ENCODE data around the gene DPEP3. TPM values are rescaled to one million over a fixed set of nuclear protein-coding genes. Genes with fewer than 3 reads are reported as not detected.

Gene DPEP3
- total and polyA plus RNA-seq, 2 experiments from 2014 or later: not detected

DNA sequence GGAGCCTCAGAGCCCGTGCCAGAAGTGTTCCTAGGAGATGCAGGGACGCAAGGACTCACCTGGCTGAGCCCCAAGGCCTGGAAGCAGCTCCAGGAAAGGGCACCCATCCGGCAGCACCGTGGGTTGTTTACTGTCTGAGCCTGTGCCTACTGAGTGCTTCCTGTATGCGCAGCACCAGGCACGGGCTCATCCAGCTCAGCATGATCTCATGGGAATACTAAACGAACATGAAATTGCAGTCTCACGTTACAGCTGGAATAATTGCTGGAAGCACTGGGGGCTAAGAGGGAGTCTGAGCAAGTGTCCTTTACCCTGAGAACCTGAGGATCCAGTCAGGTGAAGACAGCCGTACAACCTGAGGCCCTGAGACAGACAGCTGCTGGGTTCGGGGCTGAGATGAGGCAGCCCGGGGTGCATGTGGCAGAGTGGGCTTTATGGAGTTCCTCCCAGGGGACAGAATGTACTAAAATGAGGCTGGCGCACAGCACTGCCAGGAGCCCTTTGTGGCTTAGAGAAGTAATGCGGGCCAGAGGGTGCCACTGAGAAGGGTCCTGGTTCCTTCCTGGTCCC is 54.0 kb downstream of the DPEP3 start:
- Histone ChIP-seq H3K9me2 (replicated peaks; ENCODE audit: insufficient read depth) (no peaks in the 10 kb centered on the region), H3K4me1 (ENCODE audit: insufficient read depth) (no peaks in the 10 kb centered on the region), H3K27ac (no peak overlapping the region), H3K27me3 (no peaks in the 10 kb centered on the region), H2AFZ (no peak overlapping the region), H3K36me3 (replicated peaks; ENCODE audit: insufficient read depth, low read depth) (no peaks in the 10 kb centered on the region), H4K20me1 (ENCODE audit: insufficient read depth, poor library complexity, severe bottlenecking) (peaks cover 20% of the 10 kb centered on the region), H3K79me2 (peaks cover 10% of the 10 kb centered on the region), H3K9me3 (ENCODE audit: low read depth) (no peaks in the 10 kb centered on the region), H3K4me3 (no peak overlapping the region), H3K4me2 (no peak overlapping the region)
- no peak for DNase-seq (ENCODE audit: low spot score)
- 71% methylated on average over 13 of the region's 13 CpGs for WGBS (ENCODE audit: low lambda C conversion rate, missing lambda C conversion rate)
- TF ChIP-seq, protein P1, sequence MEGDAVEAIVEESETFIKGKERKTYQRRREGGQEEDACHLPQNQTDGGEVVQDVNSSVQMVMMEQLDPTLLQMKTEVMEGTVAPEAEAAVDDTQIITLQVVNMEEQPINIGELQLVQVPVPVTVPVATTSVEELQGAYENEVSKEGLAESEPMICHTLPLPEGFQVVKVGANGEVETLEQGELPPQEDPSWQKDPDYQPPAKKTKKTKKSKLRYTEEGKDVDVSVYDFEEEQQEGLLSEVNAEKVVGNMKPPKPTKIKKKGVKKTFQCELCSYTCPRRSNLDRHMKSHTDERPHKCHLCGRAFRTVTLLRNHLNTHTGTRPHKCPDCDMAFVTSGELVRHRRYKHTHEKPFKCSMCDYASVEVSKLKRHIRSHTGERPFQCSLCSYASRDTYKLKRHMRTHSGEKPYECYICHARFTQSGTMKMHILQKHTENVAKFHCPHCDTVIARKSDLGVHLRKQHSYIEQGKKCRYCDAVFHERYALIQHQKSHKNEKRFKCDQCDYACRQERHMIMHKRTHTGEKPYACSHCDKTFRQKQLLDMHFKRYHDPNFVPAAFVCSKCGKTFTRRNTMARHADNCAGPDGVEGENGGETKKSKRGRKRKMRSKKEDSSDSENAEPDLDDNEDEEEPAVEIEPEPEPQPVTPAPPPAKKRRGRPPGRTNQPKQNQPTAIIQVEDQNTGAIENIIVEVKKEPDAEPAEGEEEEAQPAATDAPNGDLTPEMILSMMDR (IDR thresholded peaks at IDR 0.05; ENCODE audit: poor library complexity): no peak
- no peak for TF ChIP-seq EZH2 (IDR thresholded peaks at IDR 0.05; ENCODE audit: borderline replicate concordance)

Small RNAs within 50 kb of the gene (small RNA-seq; reads per million reads assigned to genes)
- not detected for gene RNU6-359P

Other genes with a start within 250 kb of the DPEP3 start
- 8.6 and 8.8 TPM in 2 replicates for gene RANBP10, start 173.9 kb downstream of the DPEP3 start, total RNA-seq
- 12.4 and 12.6 TPM in 2 replicates for gene RANBP10, start 173.9 kb downstream of the DPEP3 start, polyA plus RNA-seq
- 3.1 TPM in 2 replicates for gene TSNAXIP1, start 173.6 kb downstream of the DPEP3 start, total RNA-seq
- 2.0 and 5.8 TPM in 2 replicates for gene TSNAXIP1, start 173.6 kb downstream of the DPEP3 start, polyA plus RNA-seq
- gene THAP11, start 138.2 kb downstream of the DPEP3 start, total RNA-seq: 35.4 and 40.0 TPM in 2 replicates
- gene THAP11, start 138.2 kb downstream of the DPEP3 start, polyA plus RNA-seq: 36.7 and 36.9 TPM in 2 replicates
- 100 and 102 TPM in 2 replicates for gene NUTF2, start 133.6 kb downstream of the DPEP3 start, total RNA-seq
- gene NUTF2, start 133.6 kb downstream of the DPEP3 start, polyA plus RNA-seq: 197 and 216 TPM in 2 replicates
- 28.5 and 38.1 TPM in 2 replicates for gene CENPT, start 132.8 kb downstream of the DPEP3 start, total RNA-seq
- gene CENPT, start 132.8 kb downstream of the DPEP3 start, polyA plus RNA-seq: 84.0 and 115 TPM in 2 replicates
- 41.1 and 46.3 TPM in 2 replicates for gene EDC4, start 107.4 kb downstream of the DPEP3 start, total RNA-seq
- 59.0 and 76.7 TPM in 2 replicates for gene EDC4, start 107.4 kb downstream of the DPEP3 start, polyA plus RNA-seq
- gene NRN1L, start 95.6 kb downstream of the DPEP3 start, total RNA-seq: 0.73 TPM in 1 of 2 replicates, not detected in the other
- 1.6 TPM in 1 of 2 replicates, not detected in the other for gene NRN1L, start 95.6 kb downstream of the DPEP3 start, polyA plus RNA-seq
- gene PSKH1, start 87.2 kb downstream of the DPEP3 start, total RNA-seq: 29.2 and 30.5 TPM in 2 replicates
- gene PSKH1, start 87.2 kb downstream of the DPEP3 start, polyA plus RNA-seq: 38.6 and 44.6 TPM in 2 replicates
- 0.63 TPM in 1 of 2 replicates, not detected in the other for gene CTRL, start 48.6 kb downstream of the DPEP3 start, total RNA-seq
- 12.5 and 13.4 TPM in 2 replicates for gene CTRL, start 48.6 kb downstream of the DPEP3 start, polyA plus RNA-seq
- gene PSMB10, start 43.6 kb downstream of the DPEP3 start, total RNA-seq: 13.7 and 27.8 TPM in 2 replicates
- 48.7 and 52.2 TPM in 2 replicates for gene PSMB10, start 43.6 kb downstream of the DPEP3 start, polyA plus RNA-seq
- 15.6 and 19.8 TPM in 2 replicates for gene LCAT, start 36.4 kb downstream of the DPEP3 start, total RNA-seq
- 44.6 and 47.3 TPM in 2 replicates for gene LCAT, start 36.4 kb downstream of the DPEP3 start, polyA plus RNA-seq
- 23.7 and 55.2 TPM in 2 replicates for gene SLC12A4, start 11.9 kb downstream of the DPEP3 start, total RNA-seq
- gene SLC12A4, start 11.9 kb downstream of the DPEP3 start, polyA plus RNA-seq: 63.9 and 65.3 TPM in 2 replicates
- gene DPEP2, start 19.0 kb upstream of the DPEP3 start, total RNA-seq: not detected in 2 replicates
- gene DPEP2, start 19.0 kb upstream of the DPEP3 start, polyA plus RNA-seq: 1.1 TPM in 1 of 2 replicates, not detected in the other
- not detected in 2 replicates for gene DPEP2NB, start 35.4 kb upstream of the DPEP3 start, total RNA-seq
- gene DPEP2NB, start 35.4 kb upstream of the DPEP3 start, polyA plus RNA-seq: not detected in 2 replicates
- 8.6 and 11.1 TPM in 2 replicates for gene DDX28, start 42.7 kb upstream of the DPEP3 start, total RNA-seq
- 12.5 and 15.0 TPM in 2 replicates for gene DDX28, start 42.7 kb upstream of the DPEP3 start, polyA plus RNA-seq
- 11.8 and 12.2 TPM in 2 replicates for gene DUS2, start 42.8 kb upstream of the DPEP3 start, total RNA-seq
- 15.6 and 18.0 TPM in 2 replicates for gene DUS2, start 42.8 kb upstream of the DPEP3 start, polyA plus RNA-seq
- gene NFATC3, start 104.9 kb upstream of the DPEP3 start, total RNA-seq: 33.3 and 35.9 TPM in 2 replicates
- 13.1 and 15.1 TPM in 2 replicates for gene NFATC3, start 104.9 kb upstream of the DPEP3 start, polyA plus RNA-seq